ENCODE data around the gene ZYX. TPM values are rescaled to one million over a fixed set of nuclear protein-coding genes. Genes with fewer than 3 reads are reported as not detected.

ZYX gene
- total RNA-seq, 1 experiment from 2014 or later: 179 TPM

DNA sequence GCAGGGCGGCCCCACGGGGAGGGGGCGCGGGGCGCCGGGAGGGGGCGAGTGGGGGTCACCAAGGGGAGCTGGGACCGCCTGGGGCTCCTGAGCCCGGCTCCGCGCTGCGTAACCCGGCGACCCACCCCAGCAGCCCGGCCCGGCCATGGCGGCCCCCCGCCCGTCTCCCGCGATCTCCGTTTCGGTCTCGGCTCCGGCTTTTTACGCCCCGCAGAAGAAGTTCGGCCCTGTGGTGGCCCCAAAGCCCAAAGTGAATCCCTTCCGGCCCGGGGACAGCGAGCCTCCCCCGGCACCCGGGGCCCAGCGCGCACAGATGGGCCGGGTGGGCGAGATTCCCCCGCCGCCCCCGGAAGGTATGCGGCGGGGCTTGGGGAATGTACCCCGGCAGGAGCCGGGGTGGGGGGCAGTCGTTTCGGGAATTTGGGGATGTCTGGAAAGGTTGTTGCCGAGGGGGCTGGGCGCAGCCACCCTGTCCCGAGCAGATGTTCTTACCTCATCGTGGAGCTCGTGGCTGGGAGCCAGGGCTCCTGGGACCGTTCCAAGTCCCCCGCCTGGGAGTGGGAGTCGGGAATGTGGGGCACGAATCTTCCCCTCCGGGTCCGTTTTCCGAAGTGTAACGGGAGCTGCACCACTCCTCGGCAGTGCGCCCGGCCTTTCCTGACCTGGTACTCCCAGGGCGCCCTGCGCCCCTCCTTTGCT, 431 bp downstream of the ZYX start:
- ChIA-PET CTCF (interaction anchor here (0.8 to 1.1 kb wide), 4 partner anchors 9 to 35 kb away, joined by 3 to 6 read pairs (median 4); partner anchors contain the start of gene EPHA1), POLR2A (interaction anchor here (0.7 to 1.7 kb wide), 3 partner anchors 9 to 12 kb away, joined by 3 to 16 read pairs (median 3); no protein-coding TSS in a partner anchor)
- 0 out of 2 replicates have a peak, but pooled peaks have one; percentile 18 for TF ChIP-seq FOXP1 (CRISPR knock-in tag; IDR thresholded peaks at IDR 0.05; ENCODE audit: borderline replicate concordance)
- peak; percentile 28; the same call in 1 of the 2 replicates for TF ChIP-seq ESRRA (CRISPR knock-in tag; IDR thresholded peaks at IDR 0.05; ENCODE audit: borderline replicate concordance)
- TF ChIP-seq ELF4 (CRISPR knock-in tag; IDR thresholded peaks at IDR 0.05; ENCODE audit: low read depth): peak; percentile 62; the same call in 1 of the 2 replicates
- no peak for TF ChIP-seq SMAD4 (CRISPR knock-in tag; IDR thresholded peaks at IDR 0.05)
- TF ChIP-seq, protein P1, sequence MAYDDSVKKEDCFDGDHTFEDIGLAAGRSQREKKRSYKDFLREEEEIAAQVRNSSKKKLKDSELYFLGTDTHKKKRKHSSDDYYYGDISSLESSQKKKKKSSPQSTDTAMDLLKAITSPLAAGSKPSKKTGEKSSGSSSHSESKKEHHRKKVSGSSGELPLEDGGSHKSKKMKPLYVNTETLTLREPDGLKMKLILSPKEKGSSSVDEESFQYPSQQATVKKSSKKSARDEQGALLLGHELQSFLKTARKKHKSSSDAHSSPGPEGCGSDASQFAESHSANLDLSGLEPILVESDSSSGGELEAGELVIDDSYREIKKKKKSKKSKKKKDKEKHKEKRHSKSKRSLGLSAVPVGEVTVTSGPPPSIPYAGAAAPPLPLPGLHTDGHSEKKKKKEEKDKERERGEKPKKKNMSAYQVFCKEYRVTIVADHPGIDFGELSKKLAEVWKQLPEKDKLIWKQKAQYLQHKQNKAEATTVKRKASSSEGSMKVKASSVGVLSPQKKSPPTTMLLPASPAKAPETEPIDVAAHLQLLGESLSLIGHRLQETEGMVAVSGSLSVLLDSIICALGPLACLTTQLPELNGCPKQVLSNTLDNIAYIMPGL (CRISPR knock-in tag; IDR thresholded peaks at IDR 0.05): 0 out of 2 replicates have a peak, but pooled peaks have one; percentile 62
- TF ChIP-seq ZNF232 (CRISPR knock-in tag; IDR thresholded peaks at IDR 0.05): no peak
- Mint-ChIP-seq H3K4me3 (peak overlapping the region; percentile 72), H3K4me1 (peaks cover 28% of the 10 kb centered on the region), H3K27me3 (ENCODE audit: low read depth) (no peaks in the 10 kb centered on the region), H3K9me3 (no peaks in the 10 kb centered on the region), H3K27ac (no peak overlapping the region), H3K36me3 (peaks cover 5% of the 10 kb centered on the region)
- DNase-seq (ENCODE audit: low spot score) (no peak), ATAC-seq (peak; percentile 0; the same call in 1 of the 2 replicates)

DNA sequence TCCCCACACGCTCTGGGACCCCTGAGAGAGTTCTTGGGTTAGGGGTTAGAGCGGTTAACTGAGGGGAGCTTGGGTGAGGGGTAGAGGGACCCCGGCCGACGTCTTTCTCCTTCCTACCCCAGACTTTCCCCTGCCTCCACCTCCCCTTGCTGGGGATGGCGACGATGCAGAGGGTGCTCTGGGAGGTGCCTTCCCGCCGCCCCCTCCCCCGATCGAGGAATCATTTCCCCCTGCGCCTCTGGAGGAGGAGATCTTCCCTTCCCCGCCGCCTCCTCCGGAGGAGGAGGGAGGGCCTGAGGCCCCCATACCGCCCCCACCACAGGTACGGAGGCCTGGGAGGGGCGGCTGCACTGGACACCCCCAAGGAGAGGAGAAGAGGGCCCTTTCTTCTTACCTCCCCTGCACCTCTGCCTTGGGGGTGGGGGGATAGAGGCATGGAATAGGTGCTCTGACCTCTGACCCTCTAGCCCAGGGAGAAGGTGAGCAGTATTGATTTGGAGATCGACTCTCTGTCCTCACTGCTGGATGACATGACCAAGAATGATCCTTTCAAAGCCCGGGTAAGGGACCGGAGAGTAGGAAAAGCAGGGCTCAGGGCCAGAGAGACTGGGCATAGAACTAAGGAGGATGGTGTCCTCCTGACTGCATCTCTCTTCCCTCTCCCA, 1.1 kb downstream of the ZYX start:
- ChIA-PET CTCF (interaction anchor here (0.8 to 1.1 kb wide), 4 partner anchors 10 to 35 kb away, joined by 3 to 6 read pairs (median 4); partner anchors contain the start of gene EPHA1), POLR2A (interaction anchor here (0.7 kb wide), 2 partner anchors 9 to 12 kb away, joined by 3 read pairs; no protein-coding TSS in a partner anchor)
- DNase-seq (ENCODE audit: low spot score) (no peak), ATAC-seq (no peak)
- Mint-ChIP-seq H3K36me3 (peaks cover 5% of the 10 kb centered on the region), H3K9me3 (no peaks in the 10 kb centered on the region), H3K4me1 (peaks cover 28% of the 10 kb centered on the region), H3K27me3 (ENCODE audit: low read depth) (no peaks in the 10 kb centered on the region), H3K27ac (no peak overlapping the region), H3K4me3 (peak overlapping the region; percentile 72)
- TF ChIP-seq, protein P2, sequence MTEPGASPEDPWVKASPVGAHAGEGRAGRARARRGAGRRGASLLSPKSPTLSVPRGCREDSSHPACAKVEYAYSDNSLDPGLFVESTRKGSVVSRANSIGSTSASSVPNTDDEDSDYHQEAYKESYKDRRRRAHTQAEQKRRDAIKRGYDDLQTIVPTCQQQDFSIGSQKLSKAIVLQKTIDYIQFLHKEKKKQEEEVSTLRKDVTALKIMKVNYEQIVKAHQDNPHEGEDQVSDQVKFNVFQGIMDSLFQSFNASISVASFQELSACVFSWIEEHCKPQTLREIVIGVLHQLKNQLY (CRISPR knock-in tag; IDR thresholded peaks at IDR 0.05): no peak
- TF ChIP-seq ESRRA (CRISPR knock-in tag; IDR thresholded peaks at IDR 0.05; ENCODE audit: borderline replicate concordance) (no peak), TP53 (CRISPR knock-in tag; IDR thresholded peaks at IDR 0.05) (no peak), PRRX2 (CRISPR knock-in tag; IDR thresholded peaks at IDR 0.05) (no peak), MXD4 (CRISPR knock-in tag; IDR thresholded peaks at IDR 0.05; ENCODE audit: borderline replicate concordance) (no peak), RORB (CRISPR knock-in tag; IDR thresholded peaks at IDR 0.05) (no peak)
- TF ChIP-seq, protein P1 (CRISPR knock-in tag; IDR thresholded peaks at IDR 0.05): no peak
- TF ChIP-seq, protein P3, sequence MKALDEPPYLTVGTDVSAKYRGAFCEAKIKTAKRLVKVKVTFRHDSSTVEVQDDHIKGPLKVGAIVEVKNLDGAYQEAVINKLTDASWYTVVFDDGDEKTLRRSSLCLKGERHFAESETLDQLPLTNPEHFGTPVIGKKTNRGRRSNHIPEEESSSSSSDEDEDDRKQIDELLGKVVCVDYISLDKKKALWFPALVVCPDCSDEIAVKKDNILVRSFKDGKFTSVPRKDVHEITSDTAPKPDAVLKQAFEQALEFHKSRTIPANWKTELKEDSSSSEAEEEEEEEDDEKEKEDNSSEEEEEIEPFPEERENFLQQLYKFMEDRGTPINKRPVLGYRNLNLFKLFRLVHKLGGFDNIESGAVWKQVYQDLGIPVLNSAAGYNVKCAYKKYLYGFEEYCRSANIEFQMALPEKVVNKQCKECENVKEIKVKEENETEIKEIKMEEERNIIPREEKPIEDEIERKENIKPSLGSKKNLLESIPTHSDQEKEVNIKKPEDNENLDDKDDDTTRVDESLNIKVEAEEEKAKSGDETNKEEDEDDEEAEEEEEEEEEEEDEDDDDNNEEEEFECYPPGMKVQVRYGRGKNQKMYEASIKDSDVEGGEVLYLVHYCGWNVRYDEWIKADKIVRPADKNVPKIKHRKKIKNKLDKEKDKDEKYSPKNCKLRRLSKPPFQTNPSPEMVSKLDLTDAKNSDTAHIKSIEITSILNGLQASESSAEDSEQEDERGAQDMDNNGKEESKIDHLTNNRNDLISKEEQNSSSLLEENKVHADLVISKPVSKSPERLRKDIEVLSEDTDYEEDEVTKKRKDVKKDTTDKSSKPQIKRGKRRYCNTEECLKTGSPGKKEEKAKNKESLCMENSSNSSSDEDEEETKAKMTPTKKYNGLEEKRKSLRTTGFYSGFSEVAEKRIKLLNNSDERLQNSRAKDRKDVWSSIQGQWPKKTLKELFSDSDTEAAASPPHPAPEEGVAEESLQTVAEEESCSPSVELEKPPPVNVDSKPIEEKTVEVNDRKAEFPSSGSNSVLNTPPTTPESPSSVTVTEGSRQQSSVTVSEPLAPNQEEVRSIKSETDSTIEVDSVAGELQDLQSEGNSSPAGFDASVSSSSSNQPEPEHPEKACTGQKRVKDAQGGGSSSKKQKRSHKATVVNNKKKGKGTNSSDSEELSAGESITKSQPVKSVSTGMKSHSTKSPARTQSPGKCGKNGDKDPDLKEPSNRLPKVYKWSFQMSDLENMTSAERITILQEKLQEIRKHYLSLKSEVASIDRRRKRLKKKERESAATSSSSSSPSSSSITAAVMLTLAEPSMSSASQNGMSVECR (CRISPR knock-in tag; IDR thresholded peaks at IDR 0.05; ENCODE audit: borderline replicate concordance): no peak
- TF ChIP-seq, protein P4, sequence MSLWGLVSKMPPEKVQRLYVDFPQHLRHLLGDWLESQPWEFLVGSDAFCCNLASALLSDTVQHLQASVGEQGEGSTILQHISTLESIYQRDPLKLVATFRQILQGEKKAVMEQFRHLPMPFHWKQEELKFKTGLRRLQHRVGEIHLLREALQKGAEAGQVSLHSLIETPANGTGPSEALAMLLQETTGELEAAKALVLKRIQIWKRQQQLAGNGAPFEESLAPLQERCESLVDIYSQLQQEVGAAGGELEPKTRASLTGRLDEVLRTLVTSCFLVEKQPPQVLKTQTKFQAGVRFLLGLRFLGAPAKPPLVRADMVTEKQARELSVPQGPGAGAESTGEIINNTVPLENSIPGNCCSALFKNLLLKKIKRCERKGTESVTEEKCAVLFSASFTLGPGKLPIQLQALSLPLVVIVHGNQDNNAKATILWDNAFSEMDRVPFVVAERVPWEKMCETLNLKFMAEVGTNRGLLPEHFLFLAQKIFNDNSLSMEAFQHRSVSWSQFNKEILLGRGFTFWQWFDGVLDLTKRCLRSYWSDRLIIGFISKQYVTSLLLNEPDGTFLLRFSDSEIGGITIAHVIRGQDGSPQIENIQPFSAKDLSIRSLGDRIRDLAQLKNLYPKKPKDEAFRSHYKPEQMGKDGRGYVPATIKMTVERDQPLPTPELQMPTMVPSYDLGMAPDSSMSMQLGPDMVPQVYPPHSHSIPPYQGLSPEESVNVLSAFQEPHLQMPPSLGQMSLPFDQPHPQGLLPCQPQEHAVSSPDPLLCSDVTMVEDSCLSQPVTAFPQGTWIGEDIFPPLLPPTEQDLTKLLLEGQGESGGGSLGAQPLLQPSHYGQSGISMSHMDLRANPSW (CRISPR knock-in tag; conservative IDR thresholded peaks at IDR 0.05; ENCODE audit: low read depth): no peak

Data from WTC11 (cell line).